C1 segment of cervical spinal cord (tissue), 14 donors: ENCODE results near the gene DLG4.

Source experiments
- DNase-seq, 14 donors: peaks; one replicate each; lab custom pipeline; 2025; lab: John Stamatoyannopoulos, UW

DLG4 gene

GRCh38 chr17:7219812-7220592 is at the start of gene DLG4, which contains the start of gene ACADVL:
Gene DLG4, minus strand, starts transcription at chr17:7219836.
Gene ACADVL, plus strand, starts transcription at chr17:7219938. Its CDS starts 47 bp downstream, at chr17:7219985.
- peak in 13 of 14 donors; percentile 32 to 91 (median 77) for DNase-seq

- no peak for DNase-seq
These were observed 47.1 kb upstream of the DLG4 start for GRCh38 chr17:7266784-7267183.

- no peak for DNase-seq
These were observed 44.1 kb upstream of the DLG4 start for GRCh38 chr17:7263801-7264078.

GRCh38 chr17:7262935-7263800 is 43.5 kb upstream of the DLG4 start:
- no peak for DNase-seq

- DNase-seq: no peak
These were observed 42.7 kb upstream of the DLG4 start, which contains the start of gene CLDN7 for GRCh38 chr17:7262192-7262934. Gene CLDN7, minus strand, starts transcription at chr17:7262478. Its CDS starts 435 bp downstream, at chr17:7262043.

- DNase-seq: no peak
These were observed 41.9 kb upstream of the DLG4 start for GRCh38 chr17:7261379-7262191.

GRCh38 chr17:7260651-7261378 is 41.2 kb upstream of the DLG4 start:
- no peak for DNase-seq

GRCh38 chr17:7260151-7260550 is 40.5 kb upstream of the DLG4 start:
- no peak for DNase-seq

- no peak for DNase-seq
These were observed 39.9 kb upstream of the DLG4 start for GRCh38 chr17:7259555-7259889.

GRCh38 chr17:7258731-7259554 is 39.3 kb upstream of the DLG4 start:
- DNase-seq: no peak

- no peak for DNase-seq
These were observed 37.3 kb upstream of the DLG4 start for GRCh38 chr17:7256766-7257456.

- no peak for DNase-seq
These were observed 34.9 kb upstream of the DLG4 start for GRCh38 chr17:7254511-7254910.

- no peak for DNase-seq
These were observed 33.4 kb upstream of the DLG4 start for GRCh38 chr17:7253082-7253481.

- peak; percentile 75 to 97 (median 92) for DNase-seq
These were observed 32.8 kb upstream of the DLG4 start, which contains the start of gene ELP5 for GRCh38 chr17:7252176-7253043. Gene ELP5, plus strand, starts transcription at chr17:7252215. Its CDS starts 336 bp downstream, at chr17:7252551.

GRCh38 chr17:7251661-7252175 is 32.1 kb upstream of the DLG4 start, which contains the start of gene CTDNEP1:
Gene CTDNEP1, minus strand, starts transcription at chr17:7251734. Its CDS starts 438 bp downstream, at chr17:7251296.
- peak; percentile 76 to 99 (median 97) for DNase-seq

- DNase-seq: no peak
These were observed 31.3 kb upstream of the DLG4 start for GRCh38 chr17:7250695-7251627.
